CD14-positive monocyte (primary cell): ENCODE data around the gene CCL22. TPM values are rescaled to one million over a fixed set of nuclear protein-coding genes. Genes with fewer than 3 reads are reported as not detected.

Experiments used
- DNase-seq, 3 donors: peaks; one replicate each; pipeline ENCODE4 v3.0.0-alpha.2; 2011 to 2022
- H2AFZ ChIP-seq: 2 replicates; pipeline ENCODE4 v1.6.0; 2012; ENCODE audit warnings: mild to moderate bottlenecking, low read depth, low read length, inconsistent platforms; ENCODE audit not compliant: insufficient read depth, poor library complexity, severe bottlenecking
- H3K27ac ChIP-seq, 2 donors: 1 replicate in 1 of 2; 2 replicates in 1 of 2; pipeline ENCODE4 v1.5.1; 2012 to 2013; ENCODE audit warnings: low read length in 2 of 2, control low read depth in 1 of 2, inconsistent platforms in 1 of 2, low read depth in 1 of 2, mild to moderate bottlenecking in 1 of 2
- H3K27me3 ChIP-seq, 2 donors: one replicate each; pipeline versions ENCODE4 v1.6.0 to v1.6.1; 2011 to 2013; ENCODE audit warnings: low read length in 2 of 2; ENCODE audit not compliant: control insufficient read depth in 2 of 2, insufficient read depth in 2 of 2
- H3K36me3 ChIP-seq, 2 donors: replicated peaks in 1 of 2; 1 replicate in 1 of 2; 2 replicates in 1 of 2; pipeline versions ENCODE4 v1.5.1 to v1.6.1; 2012 to 2013; ENCODE audit warnings: low read length in 2 of 2, control low read depth in 1 of 2, inconsistent platforms in 1 of 2, mild to moderate bottlenecking in 1 of 2; ENCODE audit not compliant: insufficient read depth in 2 of 2, control insufficient read depth in 1 of 2
- H3K4me1 ChIP-seq, 2 donors: 1 replicate in 1 of 2; 2 replicates in 1 of 2; pipeline versions ENCODE4 v1.5.1 to v1.6.1; 2012 to 2013; ENCODE audit warnings: low read length in 2 of 2, control low read depth in 1 of 2, inconsistent platforms in 1 of 2, mild to moderate bottlenecking in 1 of 2, moderate library complexity in 1 of 2; ENCODE audit not compliant: insufficient read depth in 2 of 2, control insufficient read depth in 1 of 2
- H3K4me2 ChIP-seq: replicated peaks from 2 replicates; pipeline ENCODE3; 2012; ENCODE audit warnings: low read length, moderate library complexity, mild to moderate bottlenecking; ENCODE audit not compliant: poor library complexity, severe bottlenecking; ENCODE audit errors: extremely low read depth
- H3K4me3 ChIP-seq, 3 experiments: fragments of 200-600 bp in 1 of 3; sonication (generic) in 1 of 3; replicated peaks in 1 of 3; 1 replicate in 2 of 3; 2 replicates in 1 of 3; pipeline ENCODE4 v1.5.1; 2011 to 2013; ENCODE audit warnings: low read length in 3 of 3, mild to moderate bottlenecking in 3 of 3, control low read depth in 2 of 3, low read depth in 2 of 3, inconsistent platforms in 1 of 3, moderate library complexity in 1 of 3
- H3K79me2 ChIP-seq: 2 replicates; pipeline ENCODE4 v1.6.0; 2012; ENCODE audit warnings: mild to moderate bottlenecking, control low read depth, inconsistent platforms, low read length, moderate library complexity; ENCODE audit not compliant: insufficient read depth
- H3K9ac ChIP-seq: 2 replicates; pipeline ENCODE4 v1.6.0; 2017; ENCODE audit warnings: low read length, mild to moderate bottlenecking; ENCODE audit not compliant: insufficient read depth, poor library complexity, severe bottlenecking
- H3K9me3 ChIP-seq, 2 donors: replicated peaks in 1 of 2; 1 replicate in 1 of 2; 2 replicates in 1 of 2; pipeline versions ENCODE4 v1.5.1 to v1.6.1; 2012 to 2013; ENCODE audit warnings: low read length in 2 of 2, control low read depth in 1 of 2; ENCODE audit not compliant: control insufficient read depth in 1 of 2, insufficient read depth in 1 of 2
- H4K20me1 ChIP-seq: 2 replicates; pipeline ENCODE4 v1.6.0; 2012; ENCODE audit warnings: mild to moderate bottlenecking, low read length, control low read depth, moderate library complexity; ENCODE audit not compliant: insufficient read depth
- H3K27ac Mint-ChIP-seq, 7 donors: one replicate each; pipeline ENCODE4 v1.8.0; 2020; ENCODE audit warnings: mild to moderate bottlenecking in 7 of 7, mixed read lengths in 7 of 7, moderate library complexity in 6 of 7, inconsistent platforms in 2 of 7
- H3K27me3 Mint-ChIP-seq, 3 donors: one replicate each; pipeline ENCODE4 v1.8.0; 2021 to 2022; ENCODE audit warnings: low read depth in 3 of 3, mild to moderate bottlenecking in 3 of 3, mixed read lengths in 3 of 3, moderate library complexity in 3 of 3, inconsistent platforms in 1 of 3
- H3K36me3 Mint-ChIP-seq, 2 donors: one replicate each; pipeline ENCODE4 v1.8.0; 2020; ENCODE audit warnings: mixed read lengths in 2 of 2, inconsistent platforms in 1 of 2, mild to moderate bottlenecking in 1 of 2
- H3K4me1 Mint-ChIP-seq: one replicate; pipeline ENCODE4 v1.8.0; 2020; ENCODE audit warnings: mild to moderate bottlenecking, mixed read lengths
- H3K4me3 Mint-ChIP-seq, 2 donors: one replicate each; pipeline ENCODE4 v1.8.0; 2020; ENCODE audit warnings: mild to moderate bottlenecking in 2 of 2, mixed read lengths in 2 of 2, moderate library complexity in 1 of 2
- H3K9me3 Mint-ChIP-seq, 7 donors: one replicate each; pipeline ENCODE4 v1.8.0; 2020 to 2022; ENCODE audit warnings: mixed read lengths in 7 of 7, mild to moderate bottlenecking in 6 of 7, moderate library complexity in 6 of 7, inconsistent platforms in 2 of 7
- WGBS: methylation state at CpG from one replicate; pipeline ENCODE4 v1.1.5; 2013; ENCODE audit warnings: missing lambda C conversion rate; ENCODE audit not compliant: insufficient coverage; 5-methylcytosine and 5-hydroxymethylcytosine counted together
- intact Hi-C, 2 donors: fragments of 100-400 bp; cut with micrococcal nuclease; formaldehyde crosslinking; loops; one replicate each; pipeline versions ENCODE4 v1.15.0 to v1.15.1; 2023
- polyA plus RNA-seq, 3 donors: library from polyadenylated mRNA; depleted of rRNA in 1 of 3; unstranded in 2 of 3; stranded (reverse) in 1 of 3; fragments of 300-500 nt in 2 of 3; fragments of >200 nt in 1 of 3; fragmentation: Illumina TruSeq in 2 of 3; gene quantifications; 1 replicate in 2 of 3; 2 replicates in 1 of 3; pipeline ENCODE4 v1.2.3, GENCODE V29; 2012 to 2021
- TF ChIP-seq, protein P1 (sequence below): fragments of 200-600 bp; IDR thresholded peaks from one replicate; pipeline ENCODE4 v1.8.0; 2022; ENCODE audit warnings: antibody characterized with exemption, mild to moderate bottlenecking

The CCL22 gene
- polyA plus RNA-seq, 3 donors, result 0.04 to 0.18 (median 0.15) TPM

DNA sequence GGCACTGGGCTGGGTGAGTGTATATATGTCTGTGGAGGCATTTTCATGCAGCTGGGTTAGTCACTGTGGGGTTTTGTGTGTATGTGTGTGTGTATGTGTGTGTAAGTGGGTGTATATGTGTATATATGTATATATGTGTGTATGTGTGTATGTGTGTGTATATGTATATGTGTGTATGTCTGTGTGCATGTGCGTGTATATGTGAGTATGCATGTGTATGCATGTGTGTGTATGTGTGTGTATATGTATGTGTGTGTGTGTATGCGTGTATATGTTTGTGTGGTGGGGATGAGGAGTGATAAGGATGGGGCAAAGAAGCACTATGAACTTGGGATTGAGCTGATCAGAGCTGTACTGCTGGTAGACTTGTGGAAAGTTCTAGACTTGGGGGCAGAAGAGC lies 45.1 kb upstream of the CCL22 start:
- intact Hi-C loops, result no loop called here
- no peaks in the 10 kb centered on the region for H3K36me3 Mint-ChIP-seq
- Histone ChIP-seq H3K9me3 (no peaks in the 10 kb centered on the region), H3K27me3 (no peaks in the 10 kb centered on the region), H4K20me1 (no peaks in the 10 kb centered on the region), H3K4me3 (no peak overlapping the region), H3K27ac (no peak overlapping the region), H2AFZ (no peak overlapping the region), H3K9ac (no peak overlapping the region), H3K79me2 (no peaks in the 10 kb centered on the region), H3K36me3 (no peaks in the 10 kb centered on the region), H3K4me1 (no peaks in the 10 kb centered on the region), H3K4me2 (no peak overlapping the region)
- no peak overlapping the region for H3K27ac Mint-ChIP-seq
- H3K27me3 Mint-ChIP-seq, result peaks cover 4 to 20% (median 7%) of the 10 kb centered on the region in 3 donors
- TF ChIP-seq, protein P1, sequence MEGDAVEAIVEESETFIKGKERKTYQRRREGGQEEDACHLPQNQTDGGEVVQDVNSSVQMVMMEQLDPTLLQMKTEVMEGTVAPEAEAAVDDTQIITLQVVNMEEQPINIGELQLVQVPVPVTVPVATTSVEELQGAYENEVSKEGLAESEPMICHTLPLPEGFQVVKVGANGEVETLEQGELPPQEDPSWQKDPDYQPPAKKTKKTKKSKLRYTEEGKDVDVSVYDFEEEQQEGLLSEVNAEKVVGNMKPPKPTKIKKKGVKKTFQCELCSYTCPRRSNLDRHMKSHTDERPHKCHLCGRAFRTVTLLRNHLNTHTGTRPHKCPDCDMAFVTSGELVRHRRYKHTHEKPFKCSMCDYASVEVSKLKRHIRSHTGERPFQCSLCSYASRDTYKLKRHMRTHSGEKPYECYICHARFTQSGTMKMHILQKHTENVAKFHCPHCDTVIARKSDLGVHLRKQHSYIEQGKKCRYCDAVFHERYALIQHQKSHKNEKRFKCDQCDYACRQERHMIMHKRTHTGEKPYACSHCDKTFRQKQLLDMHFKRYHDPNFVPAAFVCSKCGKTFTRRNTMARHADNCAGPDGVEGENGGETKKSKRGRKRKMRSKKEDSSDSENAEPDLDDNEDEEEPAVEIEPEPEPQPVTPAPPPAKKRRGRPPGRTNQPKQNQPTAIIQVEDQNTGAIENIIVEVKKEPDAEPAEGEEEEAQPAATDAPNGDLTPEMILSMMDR, result no peak
- 90% methylated on average over 2 of the region's 2 CpGs for WGBS
- H3K4me3 Mint-ChIP-seq, result no peak overlapping the region
- H3K9me3 Mint-ChIP-seq, result peaks cover 0 to 2% (median 0%) of the 10 kb centered on the region in 7 donors
- DNase-seq, result no peak
- peaks cover 3% of the 10 kb centered on the region for H3K4me1 Mint-ChIP-seq

DNA sequence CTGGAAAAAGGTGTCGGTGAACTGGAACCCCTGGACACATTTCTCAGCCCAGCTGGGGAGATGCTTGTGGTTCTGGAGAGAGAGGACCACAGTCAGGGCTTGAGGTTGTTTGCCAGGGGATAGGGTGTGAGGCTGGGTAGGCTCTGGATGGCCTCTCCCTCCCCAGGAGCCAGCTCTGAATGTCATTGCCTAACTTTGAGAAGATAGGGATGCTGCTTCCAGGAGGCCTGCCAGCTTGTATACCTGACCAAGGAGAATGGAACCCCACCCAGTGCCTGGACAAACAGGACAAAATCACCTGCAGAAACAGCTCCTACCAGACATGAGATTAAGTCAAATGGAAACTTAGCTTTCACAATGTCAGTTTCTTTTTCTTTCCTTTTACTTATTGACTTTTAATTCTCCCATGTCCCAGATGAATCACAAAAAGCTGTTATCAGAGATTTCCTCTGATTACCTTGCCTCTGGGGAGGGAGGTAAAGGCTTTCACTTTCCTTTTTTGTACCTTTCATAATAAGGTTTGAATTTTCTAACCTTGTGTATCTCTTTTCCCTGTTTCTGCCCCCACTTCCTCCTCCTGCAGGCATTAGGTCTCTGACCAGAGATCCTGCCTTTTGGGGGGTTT lies 44.3 kb upstream of the CCL22 start:
- WGBS, result no CpG with 5 or more reads among the region's 1 CpG
- Mint-ChIP-seq H3K4me1 (peaks cover 3% of the 10 kb centered on the region), H3K9me3 (peaks cover 0 to 2% (median 0%) of the 10 kb centered on the region in 7 donors), H3K27ac (no peak overlapping the region), H3K4me3 (no peak overlapping the region), H3K27me3 (peaks cover 6 to 17% (median 7%) of the 10 kb centered on the region in 3 donors), H3K36me3 (no peaks in the 10 kb centered on the region)
- no peaks in the 10 kb centered on the region for H3K36me3 ChIP-seq
- H3K4me2 ChIP-seq, result no peak overlapping the region
- no peaks in the 10 kb centered on the region for H3K4me1 ChIP-seq
- H3K27ac ChIP-seq, result no peak overlapping the region
- H2AFZ ChIP-seq, result no peak overlapping the region
- intact Hi-C loops, result no loop called here
- no peak overlapping the region for H3K4me3 ChIP-seq
- H3K9ac ChIP-seq, result no peak overlapping the region
- H3K9me3 ChIP-seq, result no peaks in the 10 kb centered on the region
- H3K27me3 ChIP-seq, result no peaks in the 10 kb centered on the region
- no peak for DNase-seq
- TF ChIP-seq, protein P1, result no peak
- H3K79me2 ChIP-seq, result no peaks in the 10 kb centered on the region
- no peaks in the 10 kb centered on the region for H4K20me1 ChIP-seq
